ENCODE results near the gene CRELD1. TPM values are rescaled to one million over a fixed set of nuclear protein-coding genes. Genes with fewer than 3 reads are reported as not detected.

Gene CRELD1
- total RNA-seq, 1 experiment from 2014 or later, result 15.5 TPM

- H3K27me3 ChIP-seq (ENCODE audit: insufficient read depth, low read length), result no peaks in the 10 kb centered on the region; the same call in 1 of the 2 replicates
- no peak within 1 kb of the TSS for H4K5ac ChIP-seq (ENCODE audit: insufficient read length, low read depth, low read length)
- H3K9me3 ChIP-seq (ENCODE audit: control insufficient read depth, low read depth, low read length), result no peaks in the 10 kb centered on the region
- H3K4me3 Mint-ChIP-seq, result peak within 1 kb of the TSS; percentile 97 to 98
- no peak within 1 kb of the TSS for H3K27ac ChIP-seq (ENCODE audit: insufficient read length, low read depth, low read length)
- DNase-seq, result peak; percentile 91
- no peaks in the 10 kb centered on the region for H3K23me2 ChIP-seq (ENCODE audit: insufficient read length, low read depth, low read length, poor library complexity, severe bottlenecking)
- no peaks in the 10 kb centered on the region; the same call in 1 of the 2 replicates for H3K27me3 Mint-ChIP-seq (ENCODE audit: low read depth)
- no peaks in the 10 kb centered on the region for H4K20me1 ChIP-seq (ENCODE audit: control insufficient read depth, insufficient read depth, insufficient read length)
- H4K91ac ChIP-seq (ENCODE audit: insufficient read length, low read depth, low read length), result no peak within 1 kb of the TSS
- no peak within 1 kb of the TSS for H4K8ac ChIP-seq (replicated peaks; ENCODE audit: insufficient read length, low read depth, low read length)
- H3K27ac Mint-ChIP-seq, result peak within 1 kb of the TSS; percentile 84 to 100 (median 98); a peak in 6 of 7 replicates
- H3K79me2 ChIP-seq (ENCODE audit: insufficient read depth, low read length), result peaks cover 6% of the 10 kb centered on the region; the same call in 1 of the 2 replicates
- H3T11ph ChIP-seq (ENCODE audit: low read length), result no peak within 1 kb of the TSS
- no peak within 1 kb of the TSS for H3K56ac ChIP-seq (ENCODE audit: insufficient read length, low read depth, low read length)
- no peak within 1 kb of the TSS for H2AK5ac ChIP-seq (ENCODE audit: insufficient read length, low read length)
- H2BK120ac ChIP-seq (ENCODE audit: low read depth, low read length, poor library complexity, severe bottlenecking), result no peak within 1 kb of the TSS
- no peaks in the 10 kb centered on the region for H3K9me3 Mint-ChIP-seq
- no peak within 1 kb of the TSS for H2BK5ac ChIP-seq (ENCODE audit: insufficient read length, low read length)
- peaks cover 6% of the 10 kb centered on the region for H3K79me1 ChIP-seq (ENCODE audit: insufficient read depth, low read depth, low read length, poor library complexity, severe bottlenecking)
- no peak for TF ChIP-seq CTCF (conservative IDR thresholded peaks at IDR 0.05)
- H3K4me1 Mint-ChIP-seq, result peaks cover 1 to 10% of the 10 kb centered on the region in 2 experiments; a peak in 2 of 4 replicates
- H3K4me2 ChIP-seq (ENCODE audit: insufficient read depth, insufficient read length, low read length), result peak within 1 kb of the TSS; percentile 83
- no CpG with 5 or more reads among the region's 62 CpGs for WGBS (ENCODE audit: extremely low coverage, insufficient read length, low lambda C conversion rate)
- H3K36me3 Mint-ChIP-seq (ENCODE audit: insufficient read depth in 1 of 3, low read depth in 3 of 3), result peaks cover 15 to 30% (median 29%) of the 10 kb centered on the region in 3 experiments
- peak within 1 kb of the TSS; percentile 88 for H3K14ac ChIP-seq (ENCODE audit: insufficient read depth, low read length)
- H3K4ac ChIP-seq (ENCODE audit: low read depth, low read length), result no peak within 1 kb of the TSS
- no peak within 1 kb of the TSS for H2BK20ac ChIP-seq (ENCODE audit: low read depth, low read length, poor library complexity, severe bottlenecking)
- no peaks in the 10 kb centered on the region for H3K4me1 ChIP-seq (ENCODE audit: insufficient read depth, low read length)
- peak within 1 kb of the TSS; percentile 59 for H3K18ac ChIP-seq (ENCODE audit: insufficient read length, low read depth, low read length)
- peak within 1 kb of the TSS; percentile 85 for H3K9ac ChIP-seq (ENCODE audit: extremely low read depth, insufficient read length, low read length)
- H2AFZ ChIP-seq (ENCODE audit: low read length), result peak within 1 kb of the TSS; percentile 83
- no peak within 1 kb of the TSS for H2BK12ac ChIP-seq (ENCODE audit: insufficient read length, low read depth, low read length)
- no peak within 1 kb of the TSS for H3K23ac ChIP-seq (ENCODE audit: insufficient read length, low read depth, low read length)
- no peak within 1 kb of the TSS for H2BK15ac ChIP-seq (ENCODE audit: low read depth, low read length)
Observed at GRCh38 chr3:9890249-9891071, 43.2 kb upstream of the CRELD1 start, which contains the start of gene JAGN1. Gene JAGN1, plus strand, starts transcription at chr3:9890610. Its CDS starts 113 bp downstream, at chr3:9890723.
